ENCODE results near the gene CYFIP1. TPM values are rescaled to one million over a fixed set of nuclear protein-coding genes. Genes with fewer than 3 reads are reported as not detected.
A peak's percentile ranks its signal among the peaks of the same experiment; 100 is the strongest.

Gene CYFIP1
- total and polyA plus RNA-seq, 9 of the 15 experiments (the other 6 are each of a cell fraction or from before 2014, with no cell fraction given) = 3.8 to 59.8 (median 28.3) TPM

DNA sequence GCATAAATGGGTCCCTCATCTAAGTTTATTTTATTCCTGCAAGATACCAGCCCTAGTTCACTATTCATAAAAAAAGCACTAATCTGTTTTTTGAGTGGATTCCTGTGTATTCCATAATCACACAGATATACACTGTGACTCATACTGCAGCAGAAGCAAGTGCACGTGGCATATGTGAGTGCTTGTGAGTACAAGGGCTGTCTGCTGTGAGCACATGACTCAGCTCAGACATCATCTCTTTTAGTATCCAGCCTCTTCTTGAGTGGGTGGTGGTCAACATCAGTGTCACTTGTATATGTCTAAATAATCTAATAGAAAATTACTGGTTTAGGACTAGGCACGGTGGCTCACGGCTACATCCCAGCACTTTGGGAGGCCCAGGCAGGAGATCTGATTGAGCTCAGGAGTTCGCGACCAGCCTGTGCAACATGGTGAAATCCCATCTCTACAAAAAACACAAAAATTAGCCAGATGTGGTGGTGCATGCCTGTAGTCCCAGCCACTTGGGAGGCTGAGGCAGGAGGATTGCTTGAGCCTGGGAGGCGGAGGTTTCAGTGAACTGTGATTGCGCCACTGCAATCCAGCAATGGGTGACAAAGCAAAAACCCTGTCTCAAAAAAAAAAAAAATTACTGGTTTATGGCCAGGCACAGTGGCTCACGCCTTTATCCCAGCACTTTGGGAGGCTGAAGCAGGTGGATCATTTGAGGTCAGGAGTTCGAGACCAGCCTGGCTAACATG lies 91.9 kb downstream of the CYFIP1 start (continued):
- TF ChIP-seq THRB (CRISPR knock-in tag; conservative IDR thresholded peaks at IDR 0.05) (no peak), E2F6 (IDR thresholded peaks at IDR 0.05; ENCODE audit: borderline replicate concordance in 1 of 2, extremely low read depth in 1 of 2, insufficient read depth in 1 of 2, insufficient read length in 1 of 2, low read depth in 1 of 2, low read length in 1 of 2, poor library complexity in 1 of 2, severe bottlenecking in 1 of 2) (no peak), HSF4 (CRISPR knock-in tag; IDR thresholded peaks at IDR 0.05; ENCODE audit: borderline replicate concordance) (no peak), KLF10 (CRISPR knock-in tag; IDR thresholded peaks at IDR 0.05) (no peak), ZNF77 (CRISPR knock-in tag; IDR thresholded peaks at IDR 0.05) (no peak), ZNF133 (CRISPR knock-in tag; IDR thresholded peaks at IDR 0.05) (no peak), RREB1 (CRISPR knock-in tag; IDR thresholded peaks at IDR 0.05) (no peak), MCM3 (IDR thresholded peaks at IDR 0.05) (no peak), ZNF445 (CRISPR knock-in tag; IDR thresholded peaks at IDR 0.05; ENCODE audit: low read depth) (no peak), ZNF316 (IDR thresholded peaks at IDR 0.05) (peak; percentile 54; the same call in 1 of the 2 replicates), RB1 (IDR thresholded peaks at IDR 0.05; ENCODE audit: low read depth) (no peak), CXXC5 (CRISPR knock-in tag; IDR thresholded peaks at IDR 0.05) (no peak), HDAC3 (IDR thresholded peaks at IDR 0.05; ENCODE audit: borderline replicate concordance, partially characterized antibody) (no peak), NBN (IDR thresholded peaks at IDR 0.05; ENCODE audit: low read depth) (no peak)
- TF ChIP-seq, protein P1, sequence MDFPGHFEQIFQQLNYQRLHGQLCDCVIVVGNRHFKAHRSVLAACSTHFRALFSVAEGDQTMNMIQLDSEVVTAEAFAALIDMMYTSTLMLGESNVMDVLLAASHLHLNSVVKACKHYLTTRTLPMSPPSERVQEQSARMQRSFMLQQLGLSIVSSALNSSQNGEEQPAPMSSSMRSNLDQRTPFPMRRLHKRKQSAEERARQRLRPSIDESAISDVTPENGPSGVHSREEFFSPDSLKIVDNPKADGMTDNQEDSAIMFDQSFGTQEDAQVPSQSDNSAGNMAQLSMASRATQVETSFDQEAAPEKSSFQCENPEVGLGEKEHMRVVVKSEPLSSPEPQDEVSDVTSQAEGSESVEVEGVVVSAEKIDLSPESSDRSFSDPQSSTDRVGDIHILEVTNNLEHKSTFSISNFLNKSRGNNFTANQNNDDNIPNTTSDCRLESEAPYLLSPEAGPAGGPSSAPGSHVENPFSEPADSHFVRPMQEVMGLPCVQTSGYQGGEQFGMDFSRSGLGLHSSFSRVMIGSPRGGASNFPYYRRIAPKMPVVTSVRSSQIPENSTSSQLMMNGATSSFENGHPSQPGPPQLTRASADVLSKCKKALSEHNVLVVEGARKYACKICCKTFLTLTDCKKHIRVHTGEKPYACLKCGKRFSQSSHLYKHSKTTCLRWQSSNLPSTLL (IDR thresholded peaks at IDR 0.05) = no peak
- TF ChIP-seq, protein P2, sequence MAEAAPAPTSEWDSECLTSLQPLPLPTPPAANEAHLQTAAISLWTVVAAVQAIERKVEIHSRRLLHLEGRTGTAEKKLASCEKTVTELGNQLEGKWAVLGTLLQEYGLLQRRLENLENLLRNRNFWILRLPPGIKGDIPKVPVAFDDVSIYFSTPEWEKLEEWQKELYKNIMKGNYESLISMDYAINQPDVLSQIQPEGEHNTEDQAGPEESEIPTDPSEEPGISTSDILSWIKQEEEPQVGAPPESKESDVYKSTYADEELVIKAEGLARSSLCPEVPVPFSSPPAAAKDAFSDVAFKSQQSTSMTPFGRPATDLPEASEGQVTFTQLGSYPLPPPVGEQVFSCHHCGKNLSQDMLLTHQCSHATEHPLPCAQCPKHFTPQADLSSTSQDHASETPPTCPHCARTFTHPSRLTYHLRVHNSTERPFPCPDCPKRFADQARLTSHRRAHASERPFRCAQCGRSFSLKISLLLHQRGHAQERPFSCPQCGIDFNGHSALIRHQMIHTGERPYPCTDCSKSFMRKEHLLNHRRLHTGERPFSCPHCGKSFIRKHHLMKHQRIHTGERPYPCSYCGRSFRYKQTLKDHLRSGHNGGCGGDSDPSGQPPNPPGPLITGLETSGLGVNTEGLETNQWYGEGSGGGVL (CRISPR knock-in tag; IDR thresholded peaks at IDR 0.05) = no peak

All from K562 (cell line).